CD4-positive, alpha-beta T cell treated with Interleukin-6 for 4 hours (primary cell): Measurements from ENCODE around the gene PRCP.
"Not testable (repeated sequence)": the region's sequence is repeated elsewhere in the genome, so short reads cannot be mapped to it uniquely, and the experiment has no call there.

Experiments used
- DNase-seq: peaks from one replicate; pipeline ENCODE4 v3.0.0-alpha.2; 2020; ENCODE audit warnings: mixed read lengths

The PRCP gene

GRCh38 chr11:82867495-82868082 lies 32.6 kb downstream of the PRCP start:
- DNase-seq = peak; percentile 87

- no peak for DNase-seq
These were observed 34.4 kb downstream of the PRCP start for GRCh38 chr11:82865841-82866240.

- DNase-seq = peak; percentile 49
These were observed 36.0 kb downstream of the PRCP start for GRCh38 chr11:82864268-82864667.

GRCh38 chr11:82863209-82863608 lies 37.0 kb downstream of the PRCP start:
- DNase-seq = no peak

- DNase-seq = no peak
These were observed 37.9 kb downstream of the PRCP start for GRCh38 chr11:82862379-82862778.

- no peak for DNase-seq
These were observed 40.5 kb downstream of the PRCP start for GRCh38 chr11:82859750-82860149.

GRCh38 chr11:82858556-82859091 lies 41.6 kb downstream of the PRCP start:
- DNase-seq = no peak

- DNase-seq = no peak
These were observed 42.1 kb downstream of the PRCP start for GRCh38 chr11:82858133-82858532.

GRCh38 chr11:82857145-82857544 lies 43.1 kb downstream of the PRCP start:
- no peak for DNase-seq

GRCh38 chr11:82855616-82856015 lies 44.6 kb downstream of the PRCP start:
- no peak for DNase-seq

- not testable (repeated sequence) for DNase-seq
These were observed 45.3 kb downstream of the PRCP start for GRCh38 chr11:82854916-82855315.

GRCh38 chr11:82854242-82854641 lies 46.0 kb downstream of the PRCP start:
- no peak for DNase-seq

- DNase-seq = no peak
These were observed 51.4 kb downstream of the PRCP start for GRCh38 chr11:82848829-82849228.

- no peak for DNase-seq
These were observed 54.6 kb downstream of the PRCP start for GRCh38 chr11:82845356-82846353.

GRCh38 chr11:82843057-82843795 lies 57.0 kb downstream of the PRCP start:
- no peak for DNase-seq

- DNase-seq = no peak
These were observed 58.2 kb downstream of the PRCP start for GRCh38 chr11:82842019-82842418.

- DNase-seq = no peak
These were observed 62.6 kb downstream of the PRCP start for GRCh38 chr11:82837650-82838049.

- DNase-seq = no peak
These were observed 67.2 kb downstream of the PRCP start for GRCh38 chr11:82832983-82833382.

- DNase-seq = no peak
These were observed 68.9 kb downstream of the PRCP start for GRCh38 chr11:82831364-82831763.

GRCh38 chr11:82830746-82831145 lies 69.5 kb downstream of the PRCP start:
- no peak for DNase-seq

- DNase-seq = no peak
These were observed 71.1 kb downstream of the PRCP start for GRCh38 chr11:82829101-82829500.

GRCh38 chr11:82828472-82828871 lies 71.8 kb downstream of the PRCP start:
- DNase-seq = no peak

GRCh38 chr11:82826526-82826925 lies 73.7 kb downstream of the PRCP start:
- DNase-seq = no peak
